Heart left ventricle (tissue), 13 donors: ENCODE measurements around the gene CAT.

ENCODE experiments used
- CTCF ChIP-seq, 12 donors: fragments of 200-600 bp; sonication (generic) in 4 of 12; IDR thresholded peaks; one replicate each; pipeline versions ENCODE4 v1.5.0 to v1.8.0; 2018 to 2022; ENCODE audit warnings: antibody characterized with exemption in 12 of 12, mild to moderate bottlenecking in 5 of 12
- POLR2A ChIP-seq, 2 donors: fragments of 450-650 bp; IDR thresholded peaks; one replicate each; pipeline ENCODE4 v1.6.1; 2017; ENCODE audit warnings: antibody characterized with exemption in 2 of 2, mild to moderate bottlenecking in 2 of 2, moderate library complexity in 2 of 2
- donor health status: ischemic (EF 13 %, LVEDD 7.1; RV severe dilation, severe dysfunction).
- donor health status: DM: no; HTN: yes; CAD: no.
- donor health status: DM: no; HTN: no; CAD: no.
- donor health status: ischemic (EF 25% LVEDD 6.9; RV normal size, moderate dysfunction).
- donor health status: ischemic (EF 25% LVEDD 5.7; RV mildly dilated, moderate dysfunction).
- donor health status: ischemic (EF 35%, LVEDD 5.7; RV mildly dilated, moderate dysfunction).
- donor health status: nonischemic (EF 11% LVEDD 7.7; RV severe dilation, severe dysfunction).
- donor health status: DM: yes; HTN: yes; CAD: no.
- donor health status: PGD.
- donor health status: ischemic (EF 29% LVEDD 5.4; RV normal size, mild dysfunction).
- donor health status: nonischemic (EF 23%, LVEDD 6.1; RV moderate dilation, normal function).

GRCh38 chr11:34510218-34510617 lies 71.5 kb downstream of the CAT start:
- no peak for TF ChIP-seq CTCF (IDR thresholded peaks at IDR 0.05)
- TF ChIP-seq POLR2A (IDR thresholded peaks at IDR 0.05) = no peak
